Ovary (tissue), 9 donors: ENCODE data around the gene TNIK. TPM values are rescaled to one million over a fixed set of nuclear protein-coding genes. Genes with fewer than 3 reads are reported as not detected.

Experiments used
- DNase-seq, 5 donors: peaks; one replicate each; pipeline ENCODE4 v3.0.0-alpha.2; 2019 to 2020
- H3K27ac ChIP-seq, 2 donors: fragments of 200-600 bp; one replicate each; pipeline versions ENCODE4 v1.5.1 to v1.8.0; 2019 to 2022
- H3K27me3 ChIP-seq: fragments of 200-600 bp; one replicate; pipeline ENCODE4 v1.8.0; 2022
- H3K36me3 ChIP-seq: fragments of 200-600 bp; sonication (generic); one replicate; pipeline ENCODE4 v1.5.1; 2019
- H3K4me1 ChIP-seq: one replicate; pipeline ENCODE4 v1.8.1; 2013; ENCODE audit warnings: mild to moderate bottlenecking, moderate library complexity; ENCODE audit not compliant: insufficient read depth
- H3K4me3 ChIP-seq: fragments of 200-600 bp; sonication (generic); one replicate; pipeline ENCODE4 v1.5.1; 2017
- H3K9me3 ChIP-seq, 2 donors: fragments of 200-600 bp in 1 of 2; sonication (generic) in 1 of 2; one replicate each; pipeline versions ENCODE4 v1.5.1 to v1.8.1; 2013 to 2019; ENCODE audit warnings: mild to moderate bottlenecking in 1 of 2, moderate library complexity in 1 of 2
- EP300 ChIP-seq: sonication (generic); formaldehyde crosslinking; IDR thresholded peaks from one replicate; pipeline ENCODE4 v1.6.1; 2017; ENCODE audit warnings: antibody characterized with exemption
- POLR2A ChIP-seq: fragments of 450-650 bp; IDR thresholded peaks from one replicate; pipeline ENCODE4 v1.6.1; 2017; ENCODE audit warnings: antibody characterized with exemption, mild to moderate bottlenecking, moderate library complexity
- whole genome bisulfite sequencing, 3 donors: extraction: QIAGEN DNeasy Blood & Tissue Kit in 1 of 3; methylation state at CpG; one replicate each; pipeline versions ENCODE4 v1.1.5 to v1.1.7; 2013 to 2017; 5-methylcytosine and 5-hydroxymethylcytosine counted together
- intact Hi-C, 4 donors: fragments of 100-400 bp; cut with DNase I; formaldehyde crosslinking; loops; one replicate each; pipeline versions ENCODE4 v1.11.0 to v1.15.1; 2022 to 2023
- polyA plus RNA-seq, 2 donors: library from polyadenylated mRNA; stranded (reverse); fragments of 200-250 nt in 1 of 2; fragments of 350-450 nt in 1 of 2; fragmentation: Illumina TruSeq in 1 of 2; extraction: RNeasy Lipid Tissue Mini Kit (QIAGEN cat#74804) in 1 of 2; gene quantifications; one replicate each; pipeline ENCODE4 v1.2.3, GENCODE V29; 2013 to 2014
- total RNA-seq, 7 donors: library from RNA; depleted of rRNA in 2 of 7; stranded (reverse); fragments of >200 nt in 2 of 7; fragmentation: NEBNext Ultra II Directional in 3 of 7; extraction: Animal tissue kit (Norgen Biotek cat#: 25700) in 3 of 7; gene quantifications; one replicate each; pipeline versions ENCODE4 v1.1.0 to v1.2.4, GENCODE V29; 2016 to 2023
- TF ChIP-seq, protein P1 (sequence below), 3 donors: fragments of 450-650 bp in 2 of 3; fragments of 200-600 bp in 1 of 3; IDR thresholded peaks; one replicate each; pipeline versions ENCODE4 v1.5.1 to v1.8.0; 2016 to 2022; ENCODE audit warnings: antibody characterized with exemption in 3 of 3, mild to moderate bottlenecking in 1 of 3
- donor health status: DM: no; HTN: no; CAD: no; lungs with moderate emphysema.
- donor health status: DM: no; HTN: no; CAD: no.
- donor health status: Bipolar disorder and iron deficiency.
- donor health status: DM: yes; HTN: yes; CAD: no.
- donor health status: DM: no; HTN: no; CAD: no.
- donor health status: DM: yes; HTN: yes; CAD: no.

TNIK gene
- total and polyA plus RNA-seq, 9 donors = 1.1 to 9.5 (median 4.5) TPM

- H3K36me3 ChIP-seq = no peaks in the 10 kb centered on the region
- intact Hi-C loops = no loop called here
- no peak overlapping the region for H3K27ac ChIP-seq
- TF ChIP-seq POLR2A (no peak), EP300 (no peak)
- TF ChIP-seq, protein P1, sequence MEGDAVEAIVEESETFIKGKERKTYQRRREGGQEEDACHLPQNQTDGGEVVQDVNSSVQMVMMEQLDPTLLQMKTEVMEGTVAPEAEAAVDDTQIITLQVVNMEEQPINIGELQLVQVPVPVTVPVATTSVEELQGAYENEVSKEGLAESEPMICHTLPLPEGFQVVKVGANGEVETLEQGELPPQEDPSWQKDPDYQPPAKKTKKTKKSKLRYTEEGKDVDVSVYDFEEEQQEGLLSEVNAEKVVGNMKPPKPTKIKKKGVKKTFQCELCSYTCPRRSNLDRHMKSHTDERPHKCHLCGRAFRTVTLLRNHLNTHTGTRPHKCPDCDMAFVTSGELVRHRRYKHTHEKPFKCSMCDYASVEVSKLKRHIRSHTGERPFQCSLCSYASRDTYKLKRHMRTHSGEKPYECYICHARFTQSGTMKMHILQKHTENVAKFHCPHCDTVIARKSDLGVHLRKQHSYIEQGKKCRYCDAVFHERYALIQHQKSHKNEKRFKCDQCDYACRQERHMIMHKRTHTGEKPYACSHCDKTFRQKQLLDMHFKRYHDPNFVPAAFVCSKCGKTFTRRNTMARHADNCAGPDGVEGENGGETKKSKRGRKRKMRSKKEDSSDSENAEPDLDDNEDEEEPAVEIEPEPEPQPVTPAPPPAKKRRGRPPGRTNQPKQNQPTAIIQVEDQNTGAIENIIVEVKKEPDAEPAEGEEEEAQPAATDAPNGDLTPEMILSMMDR (IDR thresholded peaks at IDR 0.05) = no peak
- no peak for DNase-seq
- no peaks in the 10 kb centered on the region for H3K9me3 ChIP-seq
- H3K27me3 ChIP-seq = no peaks in the 10 kb centered on the region
- H3K4me1 ChIP-seq = no peaks in the 10 kb centered on the region
- H3K4me3 ChIP-seq = no peak overlapping the region
These were observed 190.7 kb downstream of the TNIK start for GRCh38 chr3:171269542-171269941.

DNA sequence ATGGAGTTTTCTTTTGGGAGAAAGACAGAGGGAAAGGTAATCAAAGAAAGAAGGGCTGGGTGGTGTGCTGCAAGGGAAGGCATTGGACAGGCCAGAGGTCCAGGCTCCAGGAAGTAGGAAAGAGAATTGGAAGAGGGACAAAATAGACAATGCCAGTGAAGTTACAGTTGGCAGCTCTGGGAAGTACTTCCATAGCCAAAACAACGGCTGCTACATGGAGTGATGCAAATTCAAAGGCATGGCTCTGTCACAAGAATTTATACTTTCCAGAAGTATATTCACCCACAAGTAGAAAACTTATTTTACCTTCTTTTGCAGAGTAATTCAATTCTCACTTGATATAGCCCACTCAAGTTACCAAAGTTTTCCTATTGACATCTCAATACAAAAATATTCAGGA is 191.5 kb downstream of the TNIK start:
- H3K27ac ChIP-seq = no peak overlapping the region
- H3K9me3 ChIP-seq = no peaks in the 10 kb centered on the region
- DNase-seq = no peak
- H3K36me3 ChIP-seq = no peaks in the 10 kb centered on the region
- intact Hi-C loops = no loop called here
- no peaks in the 10 kb centered on the region for H3K27me3 ChIP-seq
- TF ChIP-seq POLR2A = no peak
- TF ChIP-seq, protein P1 (IDR thresholded peaks at IDR 0.05) = no peak
- TF ChIP-seq EP300 = no peak
- H3K4me1 ChIP-seq = no peaks in the 10 kb centered on the region
- no peak overlapping the region for H3K4me3 ChIP-seq
- 52 to 69% (median 64%) methylated on average over 1 of the region's 1 CpG for WGBS, 3 donors

GRCh38 chr3:171267104-171267503 is 193.1 kb downstream of the TNIK start:
- H3K4me1 ChIP-seq = no peaks in the 10 kb centered on the region
- intact Hi-C loops = no loop called here

DNA sequence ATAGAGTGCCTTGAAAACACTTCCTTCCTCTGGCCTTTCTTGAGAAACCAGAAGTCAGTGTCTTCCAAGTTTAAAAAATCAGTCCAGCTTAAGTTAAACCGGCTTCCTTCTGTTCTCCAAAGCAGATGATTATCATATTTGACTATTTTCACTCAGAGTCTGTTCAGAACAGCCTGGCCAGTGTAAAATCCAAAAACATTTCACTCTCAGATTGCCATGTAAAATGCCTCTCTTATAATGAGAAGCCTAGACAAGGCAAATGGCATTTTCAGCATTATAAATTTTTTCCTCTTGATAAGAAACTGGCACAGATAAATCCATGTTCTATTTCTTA is 193.5 kb downstream of the TNIK start:
- TF ChIP-seq EP300 (no peak), POLR2A (no peak)
- TF ChIP-seq, protein P1 (IDR thresholded peaks at IDR 0.05) = no peak
- H3K27me3 ChIP-seq = no peaks in the 10 kb centered on the region
- H3K36me3 ChIP-seq = no peaks in the 10 kb centered on the region
- no peak for DNase-seq
- H3K9me3 ChIP-seq = no peaks in the 10 kb centered on the region
- H3K27ac ChIP-seq = no peak overlapping the region
- no peaks in the 10 kb centered on the region for H3K4me1 ChIP-seq
- intact Hi-C loops = no loop called here
- 34 to 49% (median 38%) methylated on average over 1 of the region's 1 CpG for WGBS, 3 donors
- no peak overlapping the region for H3K4me3 ChIP-seq

More at GRCh38 chr3:171267104-171267503, 193.1 kb downstream of the TNIK start:
- TF ChIP-seq EP300 = no peak
- no peak for DNase-seq
- Histone ChIP-seq H3K4me3 (no peak overlapping the region), H3K27me3 (no peaks in the 10 kb centered on the region), H3K36me3 (no peaks in the 10 kb centered on the region), H3K9me3 (no peaks in the 10 kb centered on the region), H3K27ac (no peak overlapping the region)
- WGBS, 3 donors = 62 to 80% (median 77%) methylated on average over 1 of the region's 1 CpG

DNA sequence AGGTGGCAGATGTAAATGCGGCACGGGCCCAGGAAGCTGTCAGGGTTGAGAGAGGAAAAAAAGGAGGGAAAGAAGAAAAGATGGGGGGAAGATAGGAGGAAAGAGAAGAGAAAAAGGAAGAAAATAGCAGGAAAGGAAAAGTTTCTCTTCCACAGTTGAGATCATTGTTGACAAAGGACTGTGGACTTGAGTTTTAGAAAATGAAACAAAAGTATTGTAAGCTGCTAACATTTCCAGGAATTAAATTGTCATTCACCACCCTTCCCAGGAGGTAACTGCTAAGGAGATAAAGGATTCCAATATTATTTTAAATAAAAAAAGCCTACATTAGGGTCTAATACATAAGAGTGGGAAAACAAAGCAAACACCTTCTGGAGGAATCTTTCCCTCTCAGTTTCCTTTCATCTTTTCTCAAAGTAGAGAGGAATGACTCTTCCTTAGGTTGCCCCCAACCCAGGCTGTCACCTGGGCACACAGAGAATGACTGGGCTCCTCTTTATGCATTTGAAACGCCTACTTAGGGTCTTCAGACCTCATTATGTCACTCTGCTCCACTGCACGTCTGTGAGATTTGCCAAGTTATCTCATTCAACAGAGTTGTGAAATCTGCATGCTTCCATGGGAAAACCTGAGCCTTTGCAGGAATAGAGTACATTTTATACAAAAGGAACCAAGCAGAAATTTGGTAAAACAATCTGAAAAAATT is 194.0 kb downstream of the TNIK start:
- intact Hi-C loops = no loop called here

More for the DNA sequence above, 194.0 kb downstream of the TNIK start:
- H3K27ac ChIP-seq = no peak overlapping the region
- no peaks in the 10 kb centered on the region for H3K4me1 ChIP-seq
- H3K4me3 ChIP-seq = no peak overlapping the region
- no peaks in the 10 kb centered on the region for H3K27me3 ChIP-seq
- 71 to 72% (median 71%) methylated on average over 4 of the region's 4 CpGs for WGBS, 3 donors
- no peak for DNase-seq
- H3K36me3 ChIP-seq = no peaks in the 10 kb centered on the region
- H3K9me3 ChIP-seq = no peaks in the 10 kb centered on the region
- TF ChIP-seq EP300 (no peak), POLR2A (no peak)
- TF ChIP-seq, protein P1 (IDR thresholded peaks at IDR 0.05) = no peak
